M059J (cell line): ENCODE measurements around the gene ROCK1. TPM values are rescaled to one million over a fixed set of nuclear protein-coding genes. Genes with fewer than 3 reads are reported as not detected.
A peak's percentile ranks its signal among the peaks of the same experiment; 100 is the strongest.

Experiments used
- DNase-seq: peaks from one replicate; pipeline ENCODE4 v3.0.0-alpha.2; 2012; ENCODE audit warnings: low read depth
- total RNA-seq: library from RNA; depleted of rRNA; stranded (reverse); fragments of >200 nt; shearing (Covaris generic); gene quantifications from 2 replicates; pipeline ENCODE4 v1.2.3, GENCODE V29; 2014

Gene ROCK1
- total RNA-seq, 1 experiment from 2014 or later: 8.9 TPM

GRCh38 chr18:21109936-21110712 is 1.5 kb downstream of the ROCK1 start:
- peak; percentile 22 for DNase-seq

DNA sequence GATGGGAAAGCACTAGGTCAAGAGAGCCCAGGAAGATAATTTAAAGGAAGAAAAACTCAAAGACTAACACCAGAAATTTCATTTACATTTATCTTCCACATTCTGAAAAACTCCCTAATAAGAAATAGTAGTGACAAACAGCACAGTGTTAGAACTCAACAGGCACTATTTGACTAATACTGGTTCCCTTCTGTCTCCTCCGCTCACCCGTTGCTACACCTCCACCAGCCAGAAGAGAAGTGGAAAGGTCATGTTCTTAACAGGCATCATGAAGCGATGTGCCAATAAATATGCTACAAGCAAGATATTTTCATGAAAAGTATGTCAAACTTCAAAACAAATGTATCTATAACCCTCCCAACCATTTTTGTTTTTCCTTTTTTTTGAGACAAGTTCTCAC is 5.7 kb downstream of the ROCK1 start:
- no peak for DNase-seq

- DNase-seq: no peak
Measured at GRCh38 chr18:21101172-21101571, 10.4 kb downstream of the ROCK1 start.

- DNase-seq: no peak
Measured at GRCh38 chr18:21100678-21101077, 10.9 kb downstream of the ROCK1 start.

GRCh38 chr18:21100146-21100545 is 11.5 kb downstream of the ROCK1 start:
- peak; percentile 24 for DNase-seq

- DNase-seq: no peak
Measured at GRCh38 chr18:21099442-21099841, 12.2 kb downstream of the ROCK1 start.

DNA sequence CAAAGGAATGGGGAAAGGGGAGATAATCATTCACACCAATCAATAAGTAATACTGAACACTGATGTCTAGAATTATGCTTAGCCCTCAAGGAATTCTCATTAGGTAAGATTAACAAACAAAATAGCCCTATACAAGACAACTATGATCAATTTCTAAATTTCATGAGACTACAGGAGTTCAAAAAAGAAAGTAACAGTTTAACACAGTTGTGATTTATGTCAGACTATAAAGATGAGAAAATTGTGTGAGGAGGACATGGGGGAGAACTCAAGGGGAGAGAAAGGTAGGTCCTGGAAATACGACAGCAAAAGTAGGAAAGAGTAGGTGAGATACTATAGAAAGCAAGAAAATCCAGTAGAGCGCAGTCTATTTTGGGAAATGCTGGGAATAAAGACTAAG is 14.9 kb downstream of the ROCK1 start:
- no peak for DNase-seq

GRCh38 chr18:21093133-21093532 is 18.5 kb downstream of the ROCK1 start:
- DNase-seq: no peak

DNA sequence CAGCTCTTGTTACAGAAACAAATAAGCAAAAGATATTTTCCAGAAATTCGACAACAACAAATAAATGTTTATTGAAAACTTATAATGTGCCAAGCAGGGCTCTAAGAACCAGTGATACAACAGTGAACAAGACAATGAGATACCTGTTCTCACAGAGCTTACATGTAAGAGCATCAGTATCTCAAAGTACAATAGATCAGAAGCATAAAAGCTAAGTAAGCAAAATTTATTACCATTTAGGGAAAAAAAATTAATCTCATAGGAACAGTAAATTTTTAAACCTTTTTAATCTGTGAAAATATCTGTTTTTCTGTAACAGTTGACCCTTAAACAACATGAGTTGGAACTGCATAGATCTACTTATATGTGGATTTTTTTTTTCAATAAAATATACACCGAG is 20.9 kb downstream of the ROCK1 start:
- DNase-seq: no peak

- peak; percentile 47 for DNase-seq
Measured at GRCh38 chr18:21085579-21086166, 25.9 kb downstream of the ROCK1 start.

GRCh38 chr18:21084511-21085078 is 27.0 kb downstream of the ROCK1 start:
- no peak for DNase-seq

- DNase-seq: no peak
Measured at GRCh38 chr18:21083017-21083416, 28.6 kb downstream of the ROCK1 start.

DNA sequence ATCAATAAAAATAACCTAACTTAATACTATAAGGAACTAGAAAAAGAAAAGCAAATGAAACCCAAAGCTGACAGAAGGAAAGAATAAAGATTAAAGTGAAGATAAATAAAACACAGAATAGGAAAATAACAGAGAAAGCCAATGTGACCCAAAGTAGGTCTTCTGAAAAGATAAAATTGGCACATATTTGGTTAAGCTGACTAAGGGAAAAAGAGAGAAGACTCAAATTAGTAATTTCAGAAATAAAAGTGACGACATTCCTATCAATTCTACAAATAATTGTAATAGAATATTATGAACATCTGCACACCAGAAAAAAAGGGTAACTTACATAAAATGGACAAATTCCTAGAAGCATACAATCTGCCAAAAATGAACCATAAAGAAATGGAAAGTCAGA is 30.2 kb downstream of the ROCK1 start:
- no peak for DNase-seq

- DNase-seq: no peak
Measured at GRCh38 chr18:21080576-21080975, 31.0 kb downstream of the ROCK1 start.

GRCh38 chr18:21074336-21075323 is 37.0 kb downstream of the ROCK1 start:
- DNase-seq: peak; percentile 4

GRCh38 chr18:21073180-21073579 is 38.4 kb downstream of the ROCK1 start:
- no peak for DNase-seq

- no peak for DNase-seq
Measured at GRCh38 chr18:21071071-21071470, 40.5 kb downstream of the ROCK1 start.

DNA sequence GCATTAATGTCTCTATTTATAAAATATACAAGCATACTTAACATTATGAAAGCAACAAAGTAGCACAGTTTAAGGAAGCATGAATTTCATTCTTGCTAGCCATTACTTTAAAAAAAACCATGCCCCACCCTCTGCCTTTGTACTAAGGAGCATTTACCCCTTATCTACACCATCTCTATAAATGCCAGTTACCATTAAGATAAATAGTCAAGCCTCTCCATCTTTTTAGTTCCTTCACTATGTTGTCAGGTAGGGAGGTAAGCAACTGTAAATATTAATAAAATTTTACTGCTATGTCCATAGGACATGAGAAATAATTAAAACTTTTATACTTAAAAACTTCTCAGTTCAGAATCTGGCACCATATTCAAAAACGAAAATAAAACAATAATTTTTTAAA is 42.1 kb downstream of the ROCK1 start:
- DNase-seq: no peak

DNA sequence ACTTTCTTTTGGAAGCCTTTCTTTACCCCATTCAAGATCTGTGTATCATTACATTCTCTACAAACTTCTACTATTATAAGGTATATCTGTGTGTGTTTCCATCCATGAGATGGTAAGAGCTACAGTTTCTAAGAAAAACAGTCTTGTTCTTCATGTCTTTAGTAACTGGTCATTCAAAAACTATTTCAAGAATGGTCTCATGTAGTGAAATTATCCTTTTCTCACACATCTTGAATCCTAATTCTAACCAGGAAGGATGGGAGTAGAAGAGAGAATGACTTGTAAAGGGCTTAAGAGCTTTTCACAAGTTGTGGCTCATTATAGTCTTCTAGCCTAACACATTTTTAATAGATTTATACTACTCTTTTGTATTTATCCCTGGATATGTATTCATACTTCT is 47.3 kb downstream of the ROCK1 start:
- DNase-seq: no peak

DNA sequence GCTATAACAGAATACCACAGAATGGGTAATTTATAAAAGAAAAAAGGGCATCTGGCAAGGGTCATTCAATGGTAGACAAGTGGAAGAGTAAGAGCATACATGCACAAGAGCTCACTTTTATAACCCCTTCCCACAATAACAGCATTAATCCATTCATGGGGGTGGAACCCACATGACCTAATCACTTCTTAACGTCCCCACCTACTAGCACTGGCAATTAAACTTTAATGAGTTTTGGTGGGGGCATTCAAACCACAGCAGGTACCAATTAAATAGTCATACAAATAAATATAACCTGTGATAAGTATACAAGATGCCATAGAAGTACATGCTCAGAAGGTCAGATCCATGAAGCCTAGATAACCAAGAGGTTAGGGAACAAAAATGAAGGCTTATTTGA is 48.6 kb downstream of the ROCK1 start:
- DNase-seq: no peak

DNA sequence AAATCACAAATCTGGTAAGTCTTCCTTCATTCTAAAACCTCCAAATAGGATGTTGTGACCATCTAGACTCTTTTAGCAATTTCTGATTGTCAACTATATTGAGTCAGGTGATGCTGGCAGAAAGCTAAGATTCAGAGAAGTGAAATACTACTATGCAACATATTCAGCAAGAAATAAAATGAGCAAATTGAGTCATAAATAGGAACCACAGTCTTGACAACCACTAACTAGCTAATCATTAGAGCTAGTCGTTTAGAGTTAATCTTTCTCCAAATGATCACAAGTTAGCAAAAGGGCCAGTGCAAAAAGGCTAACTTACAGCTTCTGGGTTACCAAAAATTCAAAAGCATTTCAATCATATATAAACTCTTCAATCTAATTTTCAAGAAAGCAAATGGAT is 54.5 kb downstream of the ROCK1 start:
- DNase-seq: no peak

- DNase-seq: no peak
Measured at GRCh38 chr18:21056545-21056944, 55.1 kb downstream of the ROCK1 start.
